Islet precursor cell (in vitro differentiated cells): ENCODE results near the gene AGPAT3.

Experiments used
- DNase-seq: peaks from one replicate; pipeline ENCODE4 v3.0.0-alpha.2; 2018

The AGPAT3 gene

GRCh38 chr21:43940329-43941050, 75.5 kb downstream of the AGPAT3 start:
- DNase-seq, result no peak

GRCh38 chr21:43942201-43942600, 77.2 kb downstream of the AGPAT3 start:
- DNase-seq, result no peak

- DNase-seq, result no peak
Measured at GRCh38 chr21:43942621-43943020, 77.6 kb downstream of the AGPAT3 start.

GRCh38 chr21:43943512-43944077, 78.6 kb downstream of the AGPAT3 start:
- no peak for DNase-seq

GRCh38 chr21:43944078-43944633, 79.1 kb downstream of the AGPAT3 start:
- no peak for DNase-seq

GRCh38 chr21:43944757-43945156, 79.7 kb downstream of the AGPAT3 start:
- DNase-seq, result no peak

- no peak for DNase-seq
Measured at GRCh38 chr21:43948740-43949498, 83.9 kb downstream of the AGPAT3 start.

GRCh38 chr21:43949499-43950208, 84.6 kb downstream of the AGPAT3 start:
- DNase-seq, result no peak

- no peak for DNase-seq
Measured at GRCh38 chr21:43950481-43950880, 85.5 kb downstream of the AGPAT3 start.

- DNase-seq, result no peak
Measured at GRCh38 chr21:43950936-43951335, 85.9 kb downstream of the AGPAT3 start.

- no peak for DNase-seq
Measured at GRCh38 chr21:43951911-43952703, 87.1 kb downstream of the AGPAT3 start.

- DNase-seq, result no peak
Measured at GRCh38 chr21:43953021-43953420, 88.0 kb downstream of the AGPAT3 start.

- no peak for DNase-seq
Measured at GRCh38 chr21:43954042-43954441, 89.0 kb downstream of the AGPAT3 start.

GRCh38 chr21:43954896-43955295, 89.9 kb downstream of the AGPAT3 start:
- no peak for DNase-seq

GRCh38 chr21:43956019-43956669, 91.1 kb downstream of the AGPAT3 start:
- DNase-seq, result no peak

- no peak for DNase-seq
Measured at GRCh38 chr21:43956670-43957035, 91.6 kb downstream of the AGPAT3 start.

GRCh38 chr21:43957128-43957571, 92.1 kb downstream of the AGPAT3 start:
- DNase-seq, result no peak

GRCh38 chr21:43957611-43958362, 92.8 kb downstream of the AGPAT3 start:
- no peak for DNase-seq

GRCh38 chr21:43958364-43959158, 93.5 kb downstream of the AGPAT3 start:
- DNase-seq, result no peak
